Endothelial cell of umbilical vein (primary cell): ENCODE measurements around the gene HMCES. TPM values are rescaled to one million over a fixed set of nuclear protein-coding genes. Genes with fewer than 3 reads are reported as not detected.

ENCODE experiments used
- BruUV-seq: library from RNA; stranded (reverse); fragments of 400-500 nt; replicated peaks from 2 replicates; lab custom pipeline; 2021; lab: Mats Ljungman, UMichigan
- CTCF ChIA-PET: fragments of 300-600, 350-600 bp; sonication (Branson Sonifier 250); formaldehyde crosslinking; loops from one replicate; lab custom pipeline; 2021; ENCODE audit warnings: antibody characterized with exemption, inconsistent platforms; lab: Charles Lee
- POLR2A ChIA-PET: fragments of 300-600, 350-600 bp; sonication (Branson Sonifier 250); formaldehyde crosslinking; loops from one replicate; lab custom pipeline; 2021; ENCODE audit warnings: antibody characterized with exemption, inconsistent platforms; lab: Charles Lee
- DNase-seq: peaks from one replicate; pipeline ENCODE4 v3.0.0-alpha.2; 2011; ENCODE audit warnings: low read depth, low spot score
- FAIRE-seq: peaks from 2 replicates; lab custom pipeline; 2011; peaks lifted over from hg19 to GRCh38; lab: Jason Lieb, UNC
- H2AFZ ChIP-seq: 2 replicates; pipeline ENCODE4 v1.6.0; 2012; ENCODE audit warnings: low read depth, low read length, control low read depth, inconsistent platforms
- H3K27ac ChIP-seq: 2 replicates; pipeline ENCODE4 v1.5.1; 2011; ENCODE audit warnings: low read depth, mild to moderate bottlenecking, control low read depth, low read length, moderate library complexity; ENCODE audit not compliant: insufficient read depth
- H3K27me3 ChIP-seq, 2 experiments: 2 replicates each; pipeline versions ENCODE4 v1.6.0 to v1.6.1; 2011; ENCODE audit warnings: low read length in 2 of 2, mixed read lengths in 1 of 2; ENCODE audit not compliant: control insufficient read depth in 2 of 2, insufficient read depth in 2 of 2
- H3K36me3 ChIP-seq, 2 experiments: 2 replicates in 1 of 2; 3 replicates in 1 of 2; pipeline ENCODE4 v1.5.1; 2011; ENCODE audit warnings: low read length in 2 of 2, mild to moderate bottlenecking in 1 of 2, moderate library complexity in 1 of 2; ENCODE audit not compliant: control insufficient read depth in 2 of 2, insufficient read depth in 2 of 2; ENCODE audit errors: extremely low read depth in 1 of 2
- H3K4me1 ChIP-seq: 3 replicates; pipeline ENCODE4 v1.5.1; 2011; ENCODE audit warnings: mild to moderate bottlenecking, low read length; ENCODE audit not compliant: control insufficient read depth, insufficient read depth; ENCODE audit errors: extremely low read depth
- H3K4me2 ChIP-seq: 2 replicates; pipeline ENCODE4 v1.6.1; 2011; ENCODE audit warnings: low read length, control low read depth, mixed read lengths; ENCODE audit not compliant: insufficient read depth
- H3K4me3 ChIP-seq, 3 experiments: fragments of 200-600 bp in 1 of 3; sonication (generic), shearing (Covaris generic) in 1 of 3; replicated peaks in 1 of 3; 2 replicates each; pipeline ENCODE4 v1.5.1; 2011 to 2016; ENCODE audit warnings: control low read depth in 3 of 3, low read length in 3 of 3, mild to moderate bottlenecking in 2 of 3, inconsistent platforms in 1 of 3, low read depth in 1 of 3, moderate library complexity in 1 of 3; ENCODE audit not compliant: insufficient read depth in 1 of 3
- H3K79me2 ChIP-seq: 2 replicates; pipeline ENCODE4 v1.6.0; 2012; ENCODE audit warnings: low read length, inconsistent platforms; ENCODE audit not compliant: control insufficient read depth, insufficient read depth
- H3K9ac ChIP-seq: replicated peaks from 2 replicates; pipeline ENCODE3; 2011; ENCODE audit warnings: low read length, control low read depth; ENCODE audit not compliant: insufficient read depth; ENCODE audit errors: extremely low read depth
- H3K9me1 ChIP-seq: replicated peaks from 3 replicates; pipeline ENCODE4 v1.6.0; 2011; ENCODE audit warnings: mild to moderate bottlenecking, low read length; ENCODE audit not compliant: control insufficient read depth, insufficient read depth; ENCODE audit errors: extremely low read depth
- H3K9me3 ChIP-seq: replicated peaks from 2 replicates; pipeline ENCODE4 v1.5.1; 2012; ENCODE audit warnings: low read length, inconsistent platforms; ENCODE audit not compliant: control insufficient read depth, insufficient read depth
- H4K20me1 ChIP-seq: replicated peaks from 2 replicates; pipeline ENCODE3; 2011; ENCODE audit warnings: mild to moderate bottlenecking, low read length; ENCODE audit not compliant: control insufficient read depth, insufficient read depth; ENCODE audit errors: extremely low read depth
- CTCF ChIP-seq, 2 donors: IDR thresholded peaks; 1 replicate in 1 of 2; 2 replicates in 1 of 2; pipeline ENCODE4 v1.5.1; 2011; ENCODE audit warnings: low read length in 2 of 2, mild to moderate bottlenecking in 2 of 2, moderate library complexity in 2 of 2, control low read depth in 1 of 2, inconsistent platforms in 1 of 2, low read depth in 1 of 2; ENCODE audit not compliant: insufficient read depth in 1 of 2; ENCODE audit errors: extremely low read depth in 1 of 2
- EZH2 ChIP-seq: IDR thresholded peaks from 2 replicates; pipeline ENCODE4 v1.6.1; 2012; ENCODE audit warnings: borderline replicate concordance, low read depth, mild to moderate bottlenecking, moderate library complexity, low read length, inconsistent platforms; ENCODE audit not compliant: severe bottlenecking
- FOS ChIP-seq: IDR thresholded peaks from 2 replicates; pipeline ENCODE4 v1.6.1; 2011; ENCODE audit warnings: mild to moderate bottlenecking, low read length, moderate library complexity, borderline replicate concordance; ENCODE audit not compliant: insufficient read depth
- GATA2 ChIP-seq: IDR thresholded peaks from 2 replicates; pipeline ENCODE4 v1.7.0; 2011; ENCODE audit warnings: low read depth, mild to moderate bottlenecking, moderate library complexity, mixed read lengths, low read length; ENCODE audit not compliant: insufficient read length, insufficient read depth
- JUN ChIP-seq: IDR thresholded peaks from 2 replicates; pipeline ENCODE4 v1.6.1; 2011; ENCODE audit warnings: borderline replicate concordance, low read depth; ENCODE audit not compliant: insufficient read length, insufficient read depth
- MAX ChIP-seq: IDR thresholded peaks from 2 replicates; pipeline ENCODE4 v1.6.1; 2011; ENCODE audit not compliant: insufficient read depth, insufficient read length
- MYC ChIP-seq: IDR thresholded peaks from one replicate; pipeline ENCODE4 v1.6.1; 2011; ENCODE audit warnings: mild to moderate bottlenecking, low read depth, low read length
- POLR2A ChIP-seq: IDR thresholded peaks from 2 replicates; pipeline ENCODE4 v1.6.1; 2012; ENCODE audit warnings: low read depth, mild to moderate bottlenecking, control low read depth, low read length
- POLR2AphosphoS5 ChIP-seq: IDR thresholded peaks from 2 replicates; pipeline ENCODE4 v1.6.1; 2012; ENCODE audit warnings: low read depth, mild to moderate bottlenecking, control low read depth, low read length, moderate library complexity; ENCODE audit not compliant: insufficient read depth
- dilution Hi-C: fragments of 300-500 bp; cut with MboI; formaldehyde crosslinking; loops from one replicate; pipeline ENCODE4 v1.15.0; 2019; ENCODE audit warnings: low sequenced_read_pairs; ENCODE audit not compliant: extremely low pct_ligation_motif_present
- intact Hi-C: fragments of 100-400 bp; cut with micrococcal nuclease; formaldehyde crosslinking; loops from one replicate; pipeline ENCODE4 v1.10.0; 2022
- polyA plus RNA-seq, 4 experiments: library from polyadenylated mRNA; depleted of rRNA in 3 of 4; stranded (reverse) in 3 of 4; unstranded in 1 of 4; fragments of >200 nt; gene quantifications; 2 replicates each; pipeline versions ENCODE4 v1.2.1 to v1.2.3, GENCODE V29; 2011 to 2012; ENCODE audit warnings: missing spikeins in 1 of 4
- total RNA-seq: library from RNA; stranded (reverse); gene quantifications from 2 replicates; pipeline ENCODE4 v1.2.3, GENCODE V29; 2021

The HMCES gene
- total and polyA plus RNA-seq, 2 donors (not counting 3 experiments of a cell fraction or from before 2014, with no cell fraction given) = 30.6 to 40.8 TPM

- FAIRE-seq = no peak
- H3K4me1 ChIP-seq = peaks cover 8% of the 10 kb centered on the region
- TF ChIP-seq CTCF (IDR thresholded peaks at IDR 0.05; ENCODE audit: extremely low read depth in 1 of 2, insufficient read depth in 1 of 2, low read depth in 1 of 2, low read length in 2 of 2) = peak; percentile 48 to 64
- no peak for TF ChIP-seq POLR2A
- DNase-seq = no peak
- no peaks in the 10 kb centered on the region for H4K20me1 ChIP-seq
- POLR2A ChIA-PET = no interaction called here
- H3K27ac ChIP-seq = no peak overlapping the region
- H2AFZ ChIP-seq = peak overlapping the region; percentile 64
- intact Hi-C loops = no loop called here
- no peak overlapping the region for H3K4me3 ChIP-seq
- dilution Hi-C loops = no loop called here
- H3K36me3 ChIP-seq = no peaks in the 10 kb centered on the region
- no TSS peak for BruUV-seq
- CTCF ChIA-PET = interaction anchor here (0.9 to 1.9 kb wide), 3 partner anchors 10 to 39 kb away, joined by 3 to 7 read pairs (median 6); no protein-coding TSS in a partner anchor
- no peaks in the 10 kb centered on the region for H3K27me3 ChIP-seq
- H3K9me1 ChIP-seq = no peaks in the 10 kb centered on the region
- H3K9me3 ChIP-seq = no peaks in the 10 kb centered on the region
- no peak overlapping the region for H3K9ac ChIP-seq
- no peaks in the 10 kb centered on the region for H3K79me2 ChIP-seq
- no peak overlapping the region for H3K4me2 ChIP-seq
Measured at GRCh38 chr3:129343643-129344360, 65.1 kb downstream of the HMCES start.

GRCh38 chr3:129344540-129345220 is 66.0 kb downstream of the HMCES start:
- BruUV-seq = no TSS peak
- POLR2A ChIA-PET = no interaction called here
- CTCF ChIA-PET = interaction anchor here (0.9 to 1.9 kb wide), 4 partner anchors 9 to 39 kb away, joined by 3 to 7 read pairs (median 6); no protein-coding TSS in a partner anchor
- no peaks in the 10 kb centered on the region for H4K20me1 ChIP-seq
- peaks cover 12% of the 10 kb centered on the region for H3K4me1 ChIP-seq
- dilution Hi-C loops (no loop called here), intact Hi-C loops (no loop called here)
- H2AFZ ChIP-seq = no peak overlapping the region
- H3K79me2 ChIP-seq = no peaks in the 10 kb centered on the region
- FAIRE-seq (no peak), DNase-seq (no peak)
- H3K4me3 ChIP-seq = no peak overlapping the region
- H3K9me1 ChIP-seq = no peaks in the 10 kb centered on the region
- no peak overlapping the region for H3K9ac ChIP-seq
- H3K27me3 ChIP-seq = no peaks in the 10 kb centered on the region
- H3K27ac ChIP-seq = no peak overlapping the region
- no peaks in the 10 kb centered on the region for H3K9me3 ChIP-seq
- TF ChIP-seq CTCF (IDR thresholded peaks at IDR 0.05; ENCODE audit: extremely low read depth in 1 of 2, insufficient read depth in 1 of 2, low read depth in 1 of 2, low read length in 2 of 2) (no peak), MAX (no peak), FOS (no peak), POLR2AphosphoS5 (no peak), MYC (no peak), JUN (no peak), GATA2 (no peak), POLR2A (no peak), EZH2 (no peak)
- no peaks in the 10 kb centered on the region for H3K36me3 ChIP-seq
- no peak overlapping the region for H3K4me2 ChIP-seq
